Adrenal gland (tissue), 5 donors: ENCODE data around the gene PELI2.

ENCODE experiments used
- POLR2A ChIP-seq, 2 donors: fragments of 450-650 bp; IDR thresholded peaks; one replicate each; pipeline ENCODE4 v1.6.1; 2017; ENCODE audit warnings: antibody characterized with exemption in 2 of 2, mild to moderate bottlenecking in 2 of 2, moderate library complexity in 1 of 2
- TF ChIP-seq, protein P1 (sequence below), 6 experiments: fragments of 450-650 bp in 4 of 6; fragments of 200-600 bp in 2 of 6; sonication (generic) in 1 of 6; IDR thresholded peaks; 1 replicate in 5 of 6; 2 replicates in 1 of 6; pipeline versions ENCODE4 v1.5.1 to v1.8.0; 2016 to 2021; ENCODE audit warnings: antibody characterized with exemption in 6 of 6, mild to moderate bottlenecking in 2 of 6, moderate library complexity in 1 of 6
- donor health status: DM: no; HTN: no; CAD: no.

DNA sequence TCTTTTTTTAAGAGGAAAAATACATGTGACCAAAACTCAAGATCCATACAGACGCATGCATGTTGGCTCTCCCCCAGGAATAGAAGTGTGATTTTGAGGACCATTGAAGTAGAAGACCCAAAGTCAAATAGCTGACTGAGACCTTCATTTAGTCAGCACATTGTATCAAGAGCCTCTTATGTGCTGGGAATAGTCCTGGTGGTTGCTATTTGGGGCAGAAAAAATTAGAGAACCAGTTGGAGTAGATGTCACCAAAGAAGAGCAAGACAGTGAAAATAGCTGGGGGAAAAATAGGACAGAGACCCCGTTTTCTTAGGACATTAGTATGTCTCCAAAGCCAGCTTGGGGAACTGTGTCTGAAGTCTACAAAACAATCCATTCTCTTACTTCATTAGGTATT lies 93.6 kb downstream of the PELI2 start:
- TF ChIP-seq, protein P1, sequence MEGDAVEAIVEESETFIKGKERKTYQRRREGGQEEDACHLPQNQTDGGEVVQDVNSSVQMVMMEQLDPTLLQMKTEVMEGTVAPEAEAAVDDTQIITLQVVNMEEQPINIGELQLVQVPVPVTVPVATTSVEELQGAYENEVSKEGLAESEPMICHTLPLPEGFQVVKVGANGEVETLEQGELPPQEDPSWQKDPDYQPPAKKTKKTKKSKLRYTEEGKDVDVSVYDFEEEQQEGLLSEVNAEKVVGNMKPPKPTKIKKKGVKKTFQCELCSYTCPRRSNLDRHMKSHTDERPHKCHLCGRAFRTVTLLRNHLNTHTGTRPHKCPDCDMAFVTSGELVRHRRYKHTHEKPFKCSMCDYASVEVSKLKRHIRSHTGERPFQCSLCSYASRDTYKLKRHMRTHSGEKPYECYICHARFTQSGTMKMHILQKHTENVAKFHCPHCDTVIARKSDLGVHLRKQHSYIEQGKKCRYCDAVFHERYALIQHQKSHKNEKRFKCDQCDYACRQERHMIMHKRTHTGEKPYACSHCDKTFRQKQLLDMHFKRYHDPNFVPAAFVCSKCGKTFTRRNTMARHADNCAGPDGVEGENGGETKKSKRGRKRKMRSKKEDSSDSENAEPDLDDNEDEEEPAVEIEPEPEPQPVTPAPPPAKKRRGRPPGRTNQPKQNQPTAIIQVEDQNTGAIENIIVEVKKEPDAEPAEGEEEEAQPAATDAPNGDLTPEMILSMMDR (IDR thresholded peaks at IDR 0.05), result no peak
- no peak for TF ChIP-seq POLR2A (IDR thresholded peaks at IDR 0.05)
